Measurements from ENCODE around the gene DLG2.
"Not testable (repeated sequence)": the region's sequence is repeated elsewhere in the genome, so short reads cannot be mapped to it uniquely, and the experiment has no call there.

The DLG2 gene

DNA sequence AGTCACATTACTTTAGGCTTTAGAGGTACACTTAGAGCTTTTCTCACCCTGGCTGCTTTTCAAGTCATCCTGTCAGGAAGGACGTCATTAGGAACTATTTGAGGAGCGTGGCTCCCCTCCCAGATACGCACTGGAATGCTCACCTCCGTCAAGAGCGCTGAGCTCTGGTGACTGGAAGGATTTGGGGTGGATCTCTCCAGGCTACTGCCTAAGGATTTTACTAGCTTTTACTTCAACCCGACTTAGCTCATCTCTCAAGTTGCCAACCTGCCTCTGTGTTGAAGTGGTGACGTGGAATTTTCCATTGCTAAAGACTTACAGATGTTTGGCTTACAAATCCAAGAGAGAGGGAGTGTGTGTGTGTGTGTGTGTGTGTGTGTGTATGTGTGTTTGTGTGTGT is 1985.6 kb downstream of the DLG2 start:
- no peak for DNase-seq

GRCh38 chr11:83639995-83640758 is 1987.0 kb downstream of the DLG2 start:
- DNase-seq, result no peak

DNA sequence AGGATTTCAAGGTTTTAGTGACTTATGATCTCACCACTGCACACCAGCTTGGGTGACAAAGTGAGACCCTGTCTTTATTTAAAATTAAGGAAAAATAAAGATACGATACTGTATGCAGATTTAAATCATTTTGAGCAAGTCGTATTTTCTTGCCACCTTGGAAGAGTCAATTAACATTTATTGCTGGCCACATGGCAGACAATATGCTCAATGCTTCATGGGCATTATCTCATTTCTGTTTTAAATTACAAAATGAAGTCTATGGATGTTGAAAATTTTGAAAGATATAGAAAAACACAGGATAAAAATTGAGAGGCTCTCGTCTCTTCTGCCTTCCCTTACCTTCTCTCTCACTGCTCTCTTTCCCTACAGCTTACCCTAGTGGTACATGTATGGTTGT is 1992.0 kb downstream of the DLG2 start:
- no peak for DNase-seq

DNA sequence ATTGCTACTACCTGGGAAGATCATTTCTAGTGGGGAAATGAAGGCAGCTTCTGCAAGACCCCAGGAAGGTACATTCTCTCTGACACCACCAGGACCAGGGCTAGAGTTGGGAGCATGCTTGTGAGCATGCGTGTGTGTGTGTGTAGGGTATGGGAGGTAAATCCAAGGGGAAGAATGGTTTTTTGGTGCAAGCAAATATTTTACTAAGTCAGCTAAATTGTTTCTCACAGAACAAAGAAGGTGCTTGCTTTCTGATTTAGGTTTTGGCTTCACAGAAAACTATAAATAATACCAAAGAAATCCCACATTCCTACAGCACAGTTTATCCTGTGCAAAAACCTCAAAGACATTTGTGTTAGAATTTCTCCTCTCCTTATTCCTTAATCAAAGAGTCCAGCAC is 1996.9 kb downstream of the DLG2 start:
- DNase-seq, result no peak

GRCh38 chr11:83629775-83630174 is 1997.4 kb downstream of the DLG2 start:
- DNase-seq, result no peak

DNA sequence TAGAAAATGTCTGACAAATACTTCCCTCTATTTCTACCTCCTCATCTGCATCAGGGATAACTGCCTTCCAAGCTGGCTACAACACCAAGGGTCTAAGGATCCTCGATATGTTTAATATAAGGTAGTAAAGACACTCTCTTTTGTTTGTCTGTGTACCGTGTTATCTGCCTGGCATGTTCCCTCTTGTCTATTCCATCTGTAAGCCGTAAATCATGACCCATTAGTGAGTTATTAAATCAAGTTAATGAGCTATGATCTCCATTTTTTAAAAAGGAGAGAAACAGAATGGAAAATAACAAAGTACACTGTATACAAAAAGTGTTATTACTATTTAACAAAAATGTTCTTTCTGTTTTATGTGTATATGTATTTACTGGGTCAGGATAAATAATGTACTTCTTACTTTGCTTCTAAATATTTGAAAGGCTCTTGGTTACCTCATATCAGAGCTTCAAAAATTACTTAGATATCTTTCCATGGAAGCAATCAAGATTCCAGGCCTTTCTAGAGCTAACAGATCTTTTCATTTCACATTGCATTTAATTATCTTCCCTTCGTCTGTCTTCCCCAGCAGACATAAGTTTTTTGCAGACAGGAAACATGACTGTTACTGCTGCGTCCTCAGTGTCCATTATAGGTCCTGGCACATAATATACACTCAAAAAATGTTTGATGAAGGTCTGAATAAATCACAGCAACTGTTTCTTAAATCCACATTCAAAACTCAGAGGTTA is 1998.4 kb downstream of the DLG2 start:
- DNase-seq, result no peak

DNA sequence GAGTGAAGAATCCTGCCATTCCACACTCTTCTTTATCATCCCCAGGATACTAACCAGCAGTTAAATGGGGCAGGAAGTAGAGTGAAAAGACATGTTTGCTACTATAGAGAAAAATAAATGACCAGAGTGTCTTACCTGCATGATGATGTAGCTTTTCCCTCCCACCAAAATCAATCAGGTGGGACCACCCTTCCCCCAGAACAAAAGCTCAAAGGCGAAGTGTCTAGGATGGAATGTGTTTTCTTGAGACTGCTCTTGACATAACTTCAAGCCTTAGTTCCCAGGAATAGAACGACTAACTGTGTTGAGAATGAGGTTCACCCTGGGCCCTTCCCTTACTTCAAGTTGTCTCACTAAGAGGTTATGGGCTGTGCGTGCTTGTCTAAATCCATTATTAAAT is 2001.8 kb downstream of the DLG2 start:
- DNase-seq, result no peak

GRCh38 chr11:83617671-83618070 is 2009.5 kb downstream of the DLG2 start:
- no peak for DNase-seq

GRCh38 chr11:83613767-83614121 is 2013.4 kb downstream of the DLG2 start:
- no peak for DNase-seq

DNA sequence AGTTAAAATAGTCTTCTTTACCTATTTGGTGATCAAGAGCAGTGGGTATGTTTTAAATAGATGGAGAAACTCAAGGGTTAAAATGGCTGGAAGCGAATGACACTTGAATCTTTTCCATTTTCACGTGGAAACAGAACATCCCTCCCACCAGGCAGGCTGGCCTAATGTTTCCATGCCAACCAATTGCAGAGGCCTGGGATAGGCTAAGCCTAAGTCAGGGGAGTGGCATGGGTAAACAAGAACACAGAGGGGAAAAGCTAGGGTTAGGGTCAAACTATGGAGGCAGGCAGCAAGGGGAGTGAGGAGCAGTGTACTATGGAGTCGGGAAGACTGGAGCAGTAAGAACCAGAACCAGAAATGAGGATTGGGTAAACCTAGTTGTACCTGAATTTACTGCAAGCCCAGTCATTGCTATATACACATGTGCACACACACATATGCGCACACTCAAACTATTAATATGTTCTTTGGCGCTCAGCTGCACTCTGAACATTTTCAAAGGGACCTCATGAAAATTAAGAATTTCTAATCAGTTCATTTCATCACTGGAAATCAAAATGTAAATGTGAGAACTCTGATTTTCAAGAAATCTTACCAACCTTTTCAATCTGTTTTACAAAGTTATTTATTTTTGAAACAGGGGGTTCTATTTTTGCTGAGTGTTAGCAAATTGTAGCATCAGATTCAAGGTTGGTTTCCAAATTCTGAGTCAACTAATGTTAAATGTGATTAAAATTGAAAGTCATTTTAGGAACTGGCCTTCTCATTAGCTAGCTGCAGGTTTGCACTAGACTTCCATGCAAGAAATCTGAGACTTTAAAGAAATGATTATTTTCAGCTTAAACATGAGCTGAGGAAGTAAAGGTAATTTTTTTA is 2014.0 kb downstream of the DLG2 start:
- DNase-seq, result no peak

DNA sequence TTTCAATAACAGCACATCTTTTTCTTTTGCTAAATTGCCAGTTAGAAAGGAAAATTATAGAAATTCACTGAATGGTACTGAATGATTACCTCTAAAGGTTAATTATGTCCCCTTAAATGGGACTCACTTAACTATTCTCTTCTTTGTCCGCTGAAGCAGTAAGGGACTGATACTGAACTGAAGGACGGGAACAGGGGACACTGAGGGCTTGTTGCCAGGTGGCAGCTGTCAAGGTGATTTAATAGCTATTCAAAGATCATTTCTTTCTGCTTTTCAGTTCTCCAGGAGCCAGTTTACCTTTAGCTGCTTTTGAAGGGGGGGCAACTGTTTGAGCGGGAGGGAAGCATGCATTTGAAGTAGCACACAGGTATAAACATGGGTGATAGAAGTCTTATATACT is 2015.5 kb downstream of the DLG2 start:
- no peak for DNase-seq

DNA sequence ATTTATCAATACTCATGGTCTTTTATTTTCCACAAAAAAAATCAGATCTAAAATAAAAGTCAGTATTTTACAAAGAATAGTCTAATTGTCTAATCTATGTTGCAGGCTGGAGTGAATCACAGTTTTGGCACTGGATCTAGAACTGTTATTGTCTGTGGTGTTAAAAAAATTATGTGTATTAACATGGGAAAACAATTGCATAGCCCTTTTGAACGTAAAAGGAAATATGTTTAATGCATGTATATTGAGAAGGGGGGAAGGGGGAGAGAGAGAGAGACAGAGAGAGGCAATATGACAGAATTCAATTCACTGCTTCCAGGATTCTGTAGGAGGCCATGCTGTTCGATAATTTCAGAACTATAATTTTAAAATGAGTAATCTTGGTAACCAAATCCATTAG is 2016.1 kb downstream of the DLG2 start:
- DNase-seq, result no peak

DNA sequence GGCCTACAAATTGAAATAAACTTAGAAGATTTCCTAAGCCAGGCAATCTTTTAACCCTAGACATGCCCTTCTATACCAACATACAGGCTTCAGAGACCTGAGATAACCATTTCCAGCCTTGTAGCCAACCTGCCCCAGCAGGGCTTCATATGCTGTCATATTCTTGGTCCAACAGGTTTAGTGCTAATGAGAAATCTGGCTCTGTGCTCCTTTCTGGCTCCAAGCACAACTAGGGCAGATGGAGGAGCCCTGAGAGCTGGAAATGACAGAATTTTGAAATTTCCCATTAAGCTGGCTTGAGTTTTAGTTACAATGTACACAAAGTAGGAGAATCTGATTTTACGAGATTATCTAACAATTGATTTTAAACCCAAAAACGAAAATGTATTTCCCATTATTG is 2018.0 kb downstream of the DLG2 start:
- DNase-seq, result no peak

- no peak for DNase-seq
Measured at GRCh38 chr11:83608571-83608970, 2018.6 kb downstream of the DLG2 start.

- DNase-seq, result no peak
Measured at GRCh38 chr11:83601914-83602527, 2025.1 kb downstream of the DLG2 start.

DNA sequence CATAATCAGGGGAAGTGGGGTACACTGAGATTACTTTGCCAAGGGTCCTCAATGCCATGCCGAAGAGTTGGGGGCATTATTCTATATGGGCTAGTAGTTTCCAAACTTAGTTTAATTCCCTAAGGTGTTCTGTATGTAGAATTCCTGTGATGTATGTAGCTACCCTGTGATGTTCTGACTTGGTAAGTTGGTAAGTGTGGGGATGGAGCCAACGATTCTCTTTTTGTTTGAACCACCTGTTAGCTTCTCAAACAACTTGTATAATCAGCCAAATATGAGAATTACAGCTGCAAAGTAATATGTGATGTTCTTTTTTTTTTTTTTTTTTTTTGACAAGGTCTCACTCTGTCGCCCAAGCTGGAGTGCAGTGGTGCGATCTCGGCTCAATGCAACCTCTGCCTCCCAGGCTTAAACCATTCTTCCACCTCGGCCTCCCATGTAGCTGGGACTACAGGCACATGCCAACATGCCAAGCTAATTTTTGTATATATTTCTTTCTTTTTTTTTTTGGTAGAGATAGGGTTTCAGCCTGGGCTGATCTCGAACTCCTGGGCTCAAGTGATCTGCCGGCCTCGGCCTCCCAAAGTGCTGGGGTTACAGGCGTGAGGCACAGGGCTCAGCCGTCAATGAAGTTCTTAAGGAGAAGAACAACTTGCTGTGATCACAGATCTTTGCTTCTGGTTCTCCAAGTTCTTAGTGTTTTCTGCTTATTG is 2025.8 kb downstream of the DLG2 start:
- no peak for DNase-seq

DNA sequence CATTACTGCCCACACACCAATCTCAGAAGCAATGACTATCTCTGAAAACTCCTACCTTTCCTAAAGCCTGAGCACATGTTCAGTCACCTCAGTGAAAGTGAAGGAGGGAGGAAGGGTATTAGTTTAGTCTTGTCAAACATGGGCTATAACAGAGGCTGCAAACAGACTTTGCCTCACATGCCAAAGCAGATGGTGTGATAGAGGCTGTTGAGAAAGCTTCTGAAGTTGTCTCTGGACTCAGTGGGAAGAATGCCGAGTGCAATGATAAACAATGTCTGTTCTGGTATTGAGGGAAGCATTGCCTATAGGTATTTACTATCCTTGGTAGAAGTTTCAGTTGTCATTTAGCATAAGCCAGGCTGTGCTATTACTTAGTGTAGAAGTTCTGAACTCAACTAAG is 2026.5 kb downstream of the DLG2 start:
- no peak for DNase-seq

- DNase-seq, result no peak
Measured at GRCh38 chr11:83599066-83599465, 2028.1 kb downstream of the DLG2 start.

DNA sequence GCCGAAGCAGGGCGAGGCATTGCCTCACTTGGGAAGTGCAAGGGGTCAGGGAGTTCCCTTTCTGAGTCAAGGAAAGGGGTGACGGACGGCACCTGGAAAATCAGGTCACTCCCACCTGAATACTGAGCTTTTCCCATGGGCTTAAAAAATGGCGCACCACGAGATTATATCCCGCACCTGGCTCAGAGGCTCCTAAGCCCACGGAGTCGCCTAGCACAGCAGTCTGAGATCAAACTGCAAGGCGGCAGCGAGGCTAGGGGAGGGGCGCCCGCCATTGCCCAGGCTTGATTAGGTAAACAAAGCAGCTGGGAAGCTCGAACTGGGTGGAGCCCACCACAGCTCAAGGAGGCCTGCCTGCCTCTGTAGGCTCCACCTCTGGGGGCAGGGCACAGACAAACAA is 2039.3 kb downstream of the DLG2 start:
- not testable (repeated sequence) for DNase-seq

DNA sequence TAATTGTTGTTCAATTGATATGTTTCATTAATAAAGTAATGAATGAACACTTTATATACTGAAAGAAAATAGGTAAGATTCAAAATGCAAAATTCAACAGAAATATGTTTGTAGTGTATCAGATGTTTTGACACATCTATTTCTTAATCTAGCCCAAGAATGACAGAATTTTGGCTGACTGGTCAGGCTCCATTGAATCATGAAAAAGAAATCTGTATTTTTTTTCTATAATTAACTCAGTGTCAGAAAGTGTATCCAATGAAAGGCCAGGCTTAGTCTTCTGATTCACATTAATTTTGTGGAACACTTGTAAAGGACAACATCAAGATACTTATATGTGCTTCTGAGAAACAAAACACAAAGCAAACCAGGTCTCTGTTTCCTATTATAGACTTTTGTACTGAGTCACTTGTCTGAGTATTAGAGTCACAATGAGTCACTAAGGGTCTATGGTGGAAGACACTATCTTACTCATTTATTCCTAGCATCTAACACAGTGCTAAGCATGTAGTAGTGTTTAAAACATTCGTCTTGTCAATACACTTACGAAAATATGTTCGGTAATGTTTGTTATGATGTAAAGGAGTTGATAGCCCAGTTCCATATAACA is 2043.3 kb downstream of the DLG2 start:
- no peak for DNase-seq

DNA sequence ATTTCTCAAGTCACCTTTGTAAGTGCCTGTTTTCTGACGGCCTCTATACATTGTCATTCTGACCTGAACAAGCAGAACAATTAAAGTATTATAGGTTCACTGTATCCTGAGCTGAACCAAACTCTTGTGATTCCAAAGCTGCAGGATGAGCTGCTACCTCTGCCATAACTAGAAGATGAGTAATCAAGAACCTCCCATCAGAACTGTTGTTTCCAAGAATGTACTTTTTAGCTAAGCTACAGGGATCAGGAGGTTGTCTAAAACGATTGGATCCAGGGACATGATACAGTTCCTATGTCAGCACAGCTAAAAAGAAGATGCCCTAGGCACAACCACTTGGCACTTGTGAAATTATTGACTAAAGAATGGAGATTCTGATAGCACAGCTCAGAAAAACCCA is 2052.6 kb downstream of the DLG2 start:
- DNase-seq, result peak; percentile 28
